Measurements from ENCODE around the gene CASZ1.

CASZ1 gene

GRCh38 chr1:10726355-10726754, 70.1 kb downstream of the CASZ1 start:
- DNase-seq: no peak

DNA sequence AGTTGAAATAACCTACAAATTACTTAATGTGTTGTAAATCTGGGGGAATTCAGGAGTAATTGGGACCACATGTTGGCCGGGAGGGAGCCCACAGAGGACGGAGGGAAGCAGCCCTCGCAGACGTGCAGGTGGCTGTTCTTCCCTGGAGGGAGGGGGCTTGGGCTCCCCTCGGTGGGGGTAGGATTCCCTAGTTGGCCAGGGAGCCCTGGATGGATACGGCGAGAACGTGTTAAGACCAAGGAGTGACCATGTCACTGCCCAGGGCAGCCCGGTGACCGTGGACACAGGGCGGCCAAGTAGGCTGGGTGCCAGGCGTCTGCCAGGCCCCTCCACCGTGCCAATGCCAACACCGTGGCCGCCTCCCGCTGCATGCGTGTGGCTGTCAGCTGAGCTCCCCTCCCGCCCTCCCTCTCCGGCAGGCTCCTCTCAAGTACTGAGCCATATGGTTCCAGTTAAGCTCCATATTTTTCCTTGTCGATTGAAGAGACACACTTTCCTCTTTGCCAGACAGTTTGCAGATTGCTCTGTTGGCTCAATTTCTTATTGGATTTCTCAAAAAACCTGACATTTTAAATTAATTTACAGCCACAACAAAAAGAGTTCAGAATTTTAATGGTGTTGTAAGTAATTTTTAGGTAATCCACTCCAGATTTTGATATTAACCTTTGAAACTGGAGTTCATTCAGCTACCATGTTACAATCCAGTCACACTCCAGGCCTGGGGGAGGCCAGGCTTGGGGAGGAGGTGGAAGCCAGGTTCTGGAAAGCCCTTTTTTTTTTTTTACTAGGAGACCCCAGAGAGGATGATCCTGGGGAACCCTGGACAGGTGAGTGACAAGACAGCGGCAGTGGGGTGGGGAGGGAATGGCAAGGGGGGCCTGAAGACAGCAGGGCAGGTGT, 71.2 kb downstream of the CASZ1 start:
- DNase-seq: no peak

- DNase-seq: no peak
These were observed 71.9 kb downstream of the CASZ1 start for GRCh38 chr1:10724511-10724910.

- DNase-seq: no peak
These were observed 72.4 kb downstream of the CASZ1 start for GRCh38 chr1:10724052-10724494.

DNA sequence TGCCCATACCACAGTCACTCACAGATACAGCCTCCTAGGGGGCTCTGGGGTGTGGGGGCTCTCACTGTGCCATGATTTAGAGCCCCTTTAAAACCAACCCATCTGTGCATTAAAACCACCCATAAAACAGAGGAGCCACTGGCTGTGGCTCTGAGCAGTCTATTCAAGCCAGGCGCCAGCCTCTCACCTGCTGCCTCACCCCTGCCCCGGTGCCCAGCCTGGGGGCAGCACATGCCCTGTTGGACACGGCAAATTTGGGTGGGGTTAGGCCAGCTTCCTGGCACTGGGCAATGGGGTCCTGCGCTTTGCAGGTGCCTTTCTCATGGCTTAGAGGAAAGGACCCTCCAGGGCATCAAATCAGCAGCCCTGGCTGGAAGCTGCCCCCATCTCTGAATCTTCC, 73.1 kb downstream of the CASZ1 start:
- DNase-seq: no peak

DNA sequence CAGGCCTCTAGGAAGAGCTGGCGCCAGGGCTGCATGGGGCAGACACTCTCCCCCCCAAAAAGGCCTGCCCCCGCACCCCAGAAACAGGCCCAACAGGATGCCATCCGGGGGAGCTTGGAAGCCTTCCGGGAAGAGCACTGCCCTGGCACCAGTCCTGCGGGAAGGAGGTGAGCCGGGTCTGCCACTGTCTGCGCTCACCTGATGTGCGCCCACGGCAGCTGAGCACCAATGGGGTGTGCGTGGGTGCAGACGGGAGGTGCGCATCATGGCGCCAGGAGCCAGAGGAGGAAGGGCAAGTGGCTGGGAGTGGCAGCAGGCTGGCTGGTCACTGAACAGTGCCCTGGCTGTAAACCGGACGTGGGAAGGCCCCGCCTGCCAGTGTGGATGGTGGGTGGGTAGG, 73.6 kb downstream of the CASZ1 start:
- no peak for DNase-seq

- no peak for DNase-seq
These were observed 74.8 kb downstream of the CASZ1 start for GRCh38 chr1:10721381-10722321.

- no peak for DNase-seq
These were observed 75.8 kb downstream of the CASZ1 start for GRCh38 chr1:10720635-10721034.

DNA sequence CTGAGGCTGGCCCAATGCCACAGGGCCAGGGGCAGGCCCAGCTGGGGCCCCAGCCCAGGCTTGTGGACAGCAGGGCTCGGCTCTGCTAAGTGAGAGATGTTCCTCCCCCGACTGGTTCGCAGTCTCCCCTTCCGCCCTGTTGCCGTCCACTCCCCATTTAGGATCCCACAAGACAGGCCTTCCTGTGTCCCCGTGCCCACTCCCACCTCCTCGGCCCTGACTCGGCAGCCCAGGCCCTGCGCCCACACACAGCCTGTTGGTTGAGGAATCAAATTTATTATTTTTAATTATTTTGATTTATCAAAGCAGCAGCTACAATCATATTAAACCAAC, 78.4 kb downstream of the CASZ1 start:
- DNase-seq: no peak

DNA sequence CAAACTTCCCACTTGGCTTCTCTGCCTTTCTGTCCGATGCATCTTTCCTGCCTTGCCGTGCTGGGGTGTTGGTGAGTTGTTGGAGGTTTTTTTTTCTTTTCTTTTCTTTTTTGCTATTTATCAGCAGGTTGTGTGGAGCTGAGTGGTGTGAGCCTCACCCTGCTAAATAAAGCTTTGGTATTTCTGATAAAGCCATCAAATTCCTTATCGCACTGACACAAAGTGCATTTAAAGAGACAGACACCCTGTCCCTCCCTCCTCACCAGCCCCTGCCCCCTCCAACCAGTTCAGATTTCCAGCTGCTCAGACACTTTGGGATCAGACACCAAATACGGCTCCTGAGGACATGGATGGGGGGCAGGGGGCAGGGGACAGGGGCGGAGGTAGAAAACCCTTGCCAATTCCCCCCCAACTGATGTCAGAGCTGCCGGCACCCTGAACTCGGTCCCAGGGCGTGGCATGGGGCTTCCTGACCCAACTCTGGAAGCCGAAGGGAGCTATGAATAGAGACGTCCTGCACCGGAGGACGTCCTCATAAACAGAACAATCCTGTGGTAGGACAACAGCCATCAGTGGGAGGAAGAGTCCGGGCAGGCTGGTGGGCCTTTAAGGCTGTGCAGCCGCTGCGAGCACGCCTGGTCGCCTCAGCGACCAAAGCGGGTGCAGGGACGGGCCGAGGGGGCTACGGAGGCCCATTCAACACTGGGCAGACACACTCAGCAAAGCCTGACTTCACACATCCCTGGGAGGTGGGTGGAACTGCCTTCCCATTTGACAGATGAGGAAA, 79.0 kb downstream of the CASZ1 start:
- no peak for DNase-seq

DNA sequence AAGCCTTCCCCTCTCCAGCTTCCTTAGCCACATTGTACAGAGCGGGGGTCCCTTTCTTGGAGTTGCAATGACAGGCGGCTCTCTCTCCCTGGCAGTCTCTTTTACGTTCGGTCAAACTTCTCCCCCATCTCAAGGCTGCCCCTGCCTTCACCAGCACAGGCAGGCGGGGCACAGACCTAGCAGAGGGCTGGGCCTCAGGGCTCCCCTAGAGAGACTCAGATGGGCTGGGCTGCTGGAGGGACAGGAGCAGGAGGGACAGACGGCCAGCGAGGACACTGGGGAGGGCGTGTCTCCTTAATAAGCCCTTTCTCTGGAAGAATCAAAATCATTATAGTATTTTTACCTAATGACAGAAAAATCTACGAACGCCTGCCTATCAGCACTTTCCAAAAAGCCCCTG, 79.6 kb downstream of the CASZ1 start:
- DNase-seq: no peak

GRCh38 chr1:10714337-10715114, 81.9 kb downstream of the CASZ1 start:
- no peak for DNase-seq

DNA sequence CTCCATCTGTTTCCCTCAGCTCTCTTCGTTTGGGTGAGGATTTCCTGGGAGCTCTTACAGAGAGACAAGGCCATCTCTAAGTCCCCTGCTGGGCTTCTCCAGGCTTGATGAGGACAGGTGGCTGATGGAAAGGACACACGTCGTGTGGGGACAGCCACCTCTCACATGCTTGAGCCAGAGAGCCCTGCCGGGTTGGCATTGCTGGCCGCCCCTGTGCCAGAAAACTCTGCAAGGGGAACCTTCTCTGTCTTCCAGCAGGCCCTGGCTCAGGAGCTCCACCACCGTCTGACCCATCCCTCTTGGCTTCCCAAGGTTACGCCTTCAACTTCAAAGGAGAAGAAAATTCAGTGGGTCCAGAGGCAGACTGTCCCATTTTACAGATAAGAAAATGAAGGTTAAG, 82.8 kb downstream of the CASZ1 start:
- DNase-seq: no peak

DNA sequence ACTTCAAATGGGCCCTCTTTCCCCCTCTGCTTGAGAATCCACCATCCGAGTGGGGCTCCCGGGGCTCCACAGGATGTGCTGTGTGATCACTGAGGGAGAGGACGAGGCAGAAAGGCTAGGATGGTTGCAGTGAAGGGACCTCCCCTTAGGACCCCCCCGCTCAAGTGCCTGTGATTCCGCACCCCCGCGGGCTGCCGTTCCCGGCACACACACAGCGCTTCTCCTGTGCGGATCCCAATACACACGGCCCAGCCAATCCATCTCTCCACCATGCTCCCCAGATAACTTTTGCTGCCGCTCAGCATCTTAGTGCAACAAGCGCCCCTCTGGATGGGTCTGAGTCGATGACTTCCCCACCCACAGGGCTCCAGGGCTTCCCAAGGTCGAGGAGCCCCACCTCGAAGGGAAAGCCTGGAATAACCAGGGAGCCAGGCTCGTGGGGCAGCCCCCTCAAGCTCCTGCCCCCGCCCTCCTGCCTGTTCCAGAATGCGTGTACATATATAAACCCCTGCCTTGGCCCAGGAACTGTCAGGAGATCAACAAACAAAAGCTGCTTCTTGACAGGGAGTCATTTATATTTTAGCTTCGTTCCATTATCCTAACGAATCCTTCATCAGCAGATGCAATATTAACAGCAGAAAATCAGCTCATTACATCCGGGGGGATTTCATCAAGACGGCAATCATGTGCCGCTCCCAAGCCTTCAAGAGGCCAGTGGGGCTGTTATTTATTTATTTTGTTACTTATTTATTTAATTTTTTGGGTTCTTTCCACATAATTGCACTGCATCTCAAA, 83.7 kb downstream of the CASZ1 start:
- DNase-seq: no peak

DNA sequence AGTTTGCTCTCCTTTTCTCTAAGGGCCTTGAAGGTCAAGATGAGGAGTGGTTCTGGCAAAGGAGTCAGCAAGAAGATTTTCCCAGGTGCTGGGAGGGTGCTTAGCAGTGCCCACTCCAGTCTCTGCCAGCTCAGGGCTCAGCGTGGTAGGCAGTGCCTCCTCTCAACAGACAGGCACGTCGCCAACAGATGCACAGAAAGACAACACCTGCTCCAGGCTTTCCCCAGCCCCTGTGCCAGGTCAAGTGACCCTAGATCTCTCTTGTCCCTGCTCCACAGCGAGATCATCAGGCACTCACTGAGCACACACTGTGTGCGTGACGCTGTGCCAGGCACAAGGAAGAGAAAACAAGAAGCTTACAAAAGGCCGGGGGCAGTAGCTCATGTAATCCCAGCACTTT, 86.0 kb downstream of the CASZ1 start:
- DNase-seq: no peak

GRCh38 chr1:10709646-10710045, 86.8 kb downstream of the CASZ1 start:
- DNase-seq: no peak

DNA sequence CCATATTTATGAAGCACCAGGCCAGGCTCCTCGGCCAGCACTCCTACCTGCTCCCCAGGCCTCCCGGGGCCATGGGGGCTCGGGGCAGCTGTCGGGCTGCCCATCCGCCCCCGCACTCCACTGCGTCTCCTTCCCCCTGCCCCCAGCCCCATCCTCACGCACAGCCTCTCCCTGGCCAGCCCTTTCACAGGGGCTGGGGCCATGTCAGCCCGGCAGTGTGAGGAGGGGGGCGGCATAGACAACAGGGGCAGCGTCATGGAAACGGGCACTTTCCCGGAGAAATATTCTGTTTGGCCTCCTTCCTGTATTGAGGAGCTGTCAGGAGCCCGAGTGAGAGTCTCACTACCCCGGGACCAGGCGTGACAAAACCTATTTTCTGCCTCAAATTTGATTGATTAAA, 87.3 kb downstream of the CASZ1 start:
- no peak for DNase-seq

GRCh38 chr1:10708757-10709156, 87.7 kb downstream of the CASZ1 start:
- DNase-seq: no peak

- DNase-seq: no peak
These were observed 89.2 kb downstream of the CASZ1 start for GRCh38 chr1:10707208-10707607.

GRCh38 chr1:10706376-10706913, 90.0 kb downstream of the CASZ1 start:
- no peak for DNase-seq

DNA sequence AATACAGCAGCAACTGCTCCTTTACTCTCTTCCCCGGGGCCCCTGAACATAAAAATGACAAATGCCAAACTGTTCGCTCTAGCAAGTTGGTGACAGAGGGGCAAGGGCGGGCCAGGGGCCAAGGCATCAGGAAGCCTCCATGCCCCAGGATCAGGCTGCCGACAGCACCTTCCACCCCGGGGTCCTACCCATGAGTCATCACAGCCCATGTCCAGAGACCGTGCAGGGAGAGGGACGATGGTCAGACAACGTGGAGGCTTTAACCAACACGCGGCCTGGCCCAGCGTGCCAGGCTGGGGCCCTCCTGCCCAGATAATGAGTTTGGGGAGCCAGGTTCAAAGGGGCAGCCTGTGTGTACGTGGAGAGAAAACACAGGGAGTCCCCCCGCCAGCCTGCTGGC, 90.5 kb downstream of the CASZ1 start:
- DNase-seq: no peak
